A549 treated with Hydrocortisone at 1 μM for 4 hours (cell line): ENCODE data around the gene CASP2. TPM values are rescaled to one million over a fixed set of nuclear protein-coding genes. Genes with fewer than 3 reads are reported as not detected.

ENCODE experiments used
- total RNA-seq: library from RNA; stranded (reverse); fragments of 200-300 nt; extraction: Qiagen RNA extraction; gene quantifications from 5 replicates; pipeline ENCODE4 v1.2.3, GENCODE V29; 2022

Gene CASP2
- total RNA-seq, result 17.6 to 24.3 TPM (median 19.4 TPM) in 5 replicates

GRCh38 chr7:143287935-143288826 is at the start of gene CASP2:
CASP2 (plus strand) TSS chr7:143288351; CDS start chr7:143288456, 105 bp downstream.

GRCh38 chr7:143263266-143264195 is 24.6 kb upstream of the CASP2 start, which contains the start of gene GSTK1:
GSTK1 (plus strand) TSS chr7:143263441; CDS start chr7:143263514, 73 bp downstream.

GRCh38 chr7:143284591-143285469 is 3.3 kb upstream of the CASP2 start, which contains the start of gene TMEM139:
TMEM139 (plus strand) TSS chr7:143284958; CDS start chr7:143285958, 1,000 bp downstream.

GRCh38 chr7:143315776-143316175 is 27.6 kb downstream of the CASP2 start, which contains the start of gene CLCN1:
CLCN1 (plus strand) TSS chr7:143316111; CDS start chr7:143316213, 102 bp downstream.

Other genes starting within 250 kb of the CASP2 start
- gene OR6V1, start 236.0 kb upstream of the CASP2 start, total RNA-seq, result not detected in 5 replicates
- 0.35 to 0.64 TPM in 2 of 5 replicates, not detected in the others for gene PIP, start 156.3 kb upstream of the CASP2 start, total RNA-seq
- not detected in 5 replicates for gene TAS2R39, start 104.9 kb upstream of the CASP2 start, total RNA-seq
- gene TAS2R40, start 66.3 kb upstream of the CASP2 start, total RNA-seq, result not detected in 5 replicates
- 104 to 122 TPM (median 116 TPM) in 5 replicates for gene GSTK1, start 24.9 kb upstream of the CASP2 start, total RNA-seq
- gene TMEM139, start 3.4 kb upstream of the CASP2 start, total RNA-seq, result 0.53 to 1.5 TPM (median 0.68 TPM) in 5 replicates
- 0.03 to 0.07 TPM (median 0.03 TPM) in 3 of 5 replicates, not detected in the others for gene CLCN1, start 27.8 kb downstream of the CASP2 start, total RNA-seq
- 0.23 to 0.50 TPM (median 0.39 TPM) in 5 replicates for gene FAM131B, start 74.4 kb downstream of the CASP2 start, total RNA-seq
- 165 to 204 TPM (median 185 TPM) in 5 replicates for gene ZYX, start 93.0 kb downstream of the CASP2 start, total RNA-seq
- gene EPHA1, start 120.5 kb downstream of the CASP2 start, total RNA-seq, result 0.02 to 0.21 TPM (median 0.10 TPM) in 4 of 5 replicates, not detected in the other
- not detected in 5 replicates for gene TAS2R60, start 155.1 kb downstream of the CASP2 start, total RNA-seq
- gene TAS2R41, start 189.5 kb downstream of the CASP2 start, total RNA-seq, result not detected in 5 replicates